ENCODE data around the gene RNF26. TPM values are rescaled to one million over a fixed set of nuclear protein-coding genes. Genes with fewer than 3 reads are reported as not detected.

RNF26 gene
- total and polyA plus RNA-seq, 2 experiments from 2014 or later, result 15.8 to 46.9 TPM

GRCh38 chr11:119375337-119376196, 41.2 kb downstream of the RNF26 start:
- no peak for DNase-seq (ENCODE audit: low spot score)
- Histone ChIP-seq H3K79me2 (no peaks in the 10 kb centered on the region), H3K27me3 (no peaks in the 10 kb centered on the region), H4K20me1 (ENCODE audit: insufficient read depth, poor library complexity, severe bottlenecking) (no peaks in the 10 kb centered on the region), H3K9me2 (replicated peaks; ENCODE audit: insufficient read depth) (no peaks in the 10 kb centered on the region), H3K4me1 (ENCODE audit: insufficient read depth) (peaks cover 17% of the 10 kb centered on the region), H3K27ac (no peak overlapping the region), H3K4me2 (no peak overlapping the region), H3K4me3 (no peak overlapping the region), H3K36me3 (replicated peaks; ENCODE audit: insufficient read depth, low read depth) (no peaks in the 10 kb centered on the region), H2AFZ (no peak overlapping the region), H3K9me3 (ENCODE audit: low read depth) (no peaks in the 10 kb centered on the region)
- TF ChIP-seq CTCF (IDR thresholded peaks at IDR 0.05; ENCODE audit: poor library complexity), result no peak
- no peak for TF ChIP-seq EZH2 (IDR thresholded peaks at IDR 0.05; ENCODE audit: borderline replicate concordance)
- TF ChIP-seq EZH2phosphoT487 (IDR thresholded peaks at IDR 0.05; ENCODE audit: low read depth, severe bottlenecking, unreplicated experiment), result no peak
- whole genome bisulfite sequencing (ENCODE audit: low lambda C conversion rate, missing lambda C conversion rate), result 80% methylated on average over 13 of the region's 14 CpGs

- H4K20me1 ChIP-seq (ENCODE audit: insufficient read depth, poor library complexity, severe bottlenecking), result no peaks in the 10 kb centered on the region
- TF ChIP-seq EZH2 (IDR thresholded peaks at IDR 0.05; ENCODE audit: borderline replicate concordance) (no peak), CTCF (IDR thresholded peaks at IDR 0.05; ENCODE audit: poor library complexity) (no peak), EZH2phosphoT487 (IDR thresholded peaks at IDR 0.05; ENCODE audit: low read depth, severe bottlenecking, unreplicated experiment) (no peak)
- DNase-seq (ENCODE audit: low spot score), result no peak
- WGBS (ENCODE audit: low lambda C conversion rate, missing lambda C conversion rate), result 79% methylated on average over 11 of the region's 11 CpGs
- no peak overlapping the region for H3K4me3 ChIP-seq
- peaks cover 14% of the 10 kb centered on the region for H3K4me1 ChIP-seq (ENCODE audit: insufficient read depth)
- no peaks in the 10 kb centered on the region for H3K27me3 ChIP-seq
- no peaks in the 10 kb centered on the region for H3K36me3 ChIP-seq (replicated peaks; ENCODE audit: insufficient read depth, low read depth)
- no peaks in the 10 kb centered on the region for H3K9me2 ChIP-seq (replicated peaks; ENCODE audit: insufficient read depth)
- H3K79me2 ChIP-seq, result no peaks in the 10 kb centered on the region
- no peak overlapping the region for H2AFZ ChIP-seq
- H3K9me3 ChIP-seq (ENCODE audit: low read depth), result no peaks in the 10 kb centered on the region
- H3K4me2 ChIP-seq, result no peak overlapping the region
- H3K27ac ChIP-seq, result no peak overlapping the region
Observed at GRCh38 chr11:119376197-119376847, 42.0 kb downstream of the RNF26 start.

GRCh38 chr11:119377112-119377901, 43.0 kb downstream of the RNF26 start:
- Histone ChIP-seq H3K4me3 (no peak overlapping the region), H4K20me1 (ENCODE audit: insufficient read depth, poor library complexity, severe bottlenecking) (no peaks in the 10 kb centered on the region), H3K9me3 (ENCODE audit: low read depth) (no peaks in the 10 kb centered on the region), H3K4me1 (ENCODE audit: insufficient read depth) (peaks cover 20% of the 10 kb centered on the region), H3K79me2 (no peaks in the 10 kb centered on the region), H2AFZ (no peak overlapping the region), H3K27ac (no peak overlapping the region), H3K36me3 (replicated peaks; ENCODE audit: insufficient read depth, low read depth) (no peaks in the 10 kb centered on the region), H3K4me2 (no peak overlapping the region), H3K27me3 (no peaks in the 10 kb centered on the region), H3K9me2 (replicated peaks; ENCODE audit: insufficient read depth) (no peaks in the 10 kb centered on the region)
- DNase-seq (ENCODE audit: low spot score), result no peak
- TF ChIP-seq EZH2phosphoT487 (IDR thresholded peaks at IDR 0.05; ENCODE audit: low read depth, severe bottlenecking, unreplicated experiment), result no peak
- TF ChIP-seq CTCF (IDR thresholded peaks at IDR 0.05; ENCODE audit: poor library complexity), result no peak
- no peak for TF ChIP-seq EZH2 (IDR thresholded peaks at IDR 0.05; ENCODE audit: borderline replicate concordance)
- 71% methylated on average over 12 of the region's 12 CpGs for WGBS (ENCODE audit: low lambda C conversion rate, missing lambda C conversion rate)

Measured in hepatocyte (in vitro differentiated cells).